Kidney (tissue), 14 donors: ENCODE measurements around the gene C20orf96. TPM values are rescaled to one million over a fixed set of nuclear protein-coding genes. Genes with fewer than 3 reads are reported as not detected.

Experiments
- DNase-seq, 5 donors: peaks; one replicate each; pipeline ENCODE4 v3.0.0-alpha.2; 2013 to 2020
- FAIRE-seq: peaks from 2 replicates; lab custom pipeline; 2012; peaks lifted over from hg19 to GRCh38; lab: Jason Lieb, UNC
- H3K27ac ChIP-seq, 2 donors: one replicate each; pipeline ENCODE4 v1.7.0; 2013; ENCODE audit warnings: low read depth in 2 of 2, low read length in 2 of 2, inconsistent platforms in 1 of 2
- H3K27me3 ChIP-seq: one replicate; pipeline ENCODE4 v1.7.1; 2013; ENCODE audit warnings: low read length, inconsistent platforms; ENCODE audit not compliant: control insufficient read depth, insufficient read depth
- H3K36me3 ChIP-seq, 3 donors: one replicate each; pipeline versions ENCODE4 v1.7.0 to v1.7.1; 2013; ENCODE audit warnings: low read length in 3 of 3, control low read depth in 1 of 3, inconsistent platforms in 1 of 3; ENCODE audit not compliant: insufficient read depth in 3 of 3, control insufficient read depth in 2 of 3
- H3K4me1 ChIP-seq, 3 donors: one replicate each; pipeline versions ENCODE4 v1.7.0 to v1.7.1; 2013; ENCODE audit warnings: low read length in 3 of 3, inconsistent platforms in 1 of 3, low read depth in 1 of 3; ENCODE audit not compliant: control insufficient read depth in 2 of 3, insufficient read depth in 2 of 3
- H3K4me3 ChIP-seq, 3 donors: one replicate each; pipeline versions ENCODE4 v1.7.0 to v1.8.1; 2013; ENCODE audit warnings: low read length in 3 of 3, control low read depth in 1 of 3, inconsistent platforms in 1 of 3
- H3K9ac ChIP-seq, 3 donors: one replicate each; pipeline versions ENCODE4 v1.7.0 to v1.7.1; 2013; ENCODE audit warnings: low read length in 3 of 3, control low read depth in 1 of 3, inconsistent platforms in 1 of 3
- H3K9me3 ChIP-seq, 3 donors: one replicate each; pipeline versions ENCODE4 v1.7.0 to v1.7.1; 2013; ENCODE audit warnings: low read length in 3 of 3, control low read depth in 1 of 3, inconsistent platforms in 1 of 3; ENCODE audit not compliant: control insufficient read depth in 2 of 3, insufficient read depth in 1 of 3
- intact Hi-C: fragments of 100-400 bp; cut with DNase I; formaldehyde crosslinking; loops from one replicate; pipeline ENCODE4 v1.11.1; 2022
- polyA plus RNA-seq: library from polyadenylated mRNA; stranded (reverse); fragments of 350-450 nt; fragmentation: Illumina TruSeq; extraction: RNeasy Lipid Tissue Mini Kit (QIAGEN cat#74804); gene quantifications from one replicate; pipeline ENCODE4 v1.2.3, GENCODE V29; 2014; ENCODE audit warnings: low read depth, low replicate concordance; ENCODE audit not compliant: insufficient read depth
- total RNA-seq: library from RNA; stranded (reverse); fragmentation: NEBNext Ultra II Directional; extraction: Animal tissue kit (Norgen Biotek cat#: 25700); gene quantifications from one replicate; pipeline ENCODE4 v1.2.1, GENCODE V29; 2021
- TF ChIP-seq, protein P1 (sequence below): IDR thresholded peaks from 3 replicates; pipeline ENCODE4 v1.5.1; 2012; ENCODE audit warnings: mild to moderate bottlenecking, moderate library complexity, borderline replicate concordance; ENCODE audit not compliant: insufficient read depth; ENCODE audit errors: extremely low read depth
- donor health status: control.
- donor health status: control.
- donor health status: control.
- donor health status: control.
- donor health status: control.
- donor health status: DM: yes; HTN: yes; CAD: no.
- donor health status: Normal renal cell carcinoma (clear cell type).

The C20orf96 gene
- total and polyA plus RNA-seq, 2 donors from 2014 or later = 9.4 to 12.5 TPM

DNA sequence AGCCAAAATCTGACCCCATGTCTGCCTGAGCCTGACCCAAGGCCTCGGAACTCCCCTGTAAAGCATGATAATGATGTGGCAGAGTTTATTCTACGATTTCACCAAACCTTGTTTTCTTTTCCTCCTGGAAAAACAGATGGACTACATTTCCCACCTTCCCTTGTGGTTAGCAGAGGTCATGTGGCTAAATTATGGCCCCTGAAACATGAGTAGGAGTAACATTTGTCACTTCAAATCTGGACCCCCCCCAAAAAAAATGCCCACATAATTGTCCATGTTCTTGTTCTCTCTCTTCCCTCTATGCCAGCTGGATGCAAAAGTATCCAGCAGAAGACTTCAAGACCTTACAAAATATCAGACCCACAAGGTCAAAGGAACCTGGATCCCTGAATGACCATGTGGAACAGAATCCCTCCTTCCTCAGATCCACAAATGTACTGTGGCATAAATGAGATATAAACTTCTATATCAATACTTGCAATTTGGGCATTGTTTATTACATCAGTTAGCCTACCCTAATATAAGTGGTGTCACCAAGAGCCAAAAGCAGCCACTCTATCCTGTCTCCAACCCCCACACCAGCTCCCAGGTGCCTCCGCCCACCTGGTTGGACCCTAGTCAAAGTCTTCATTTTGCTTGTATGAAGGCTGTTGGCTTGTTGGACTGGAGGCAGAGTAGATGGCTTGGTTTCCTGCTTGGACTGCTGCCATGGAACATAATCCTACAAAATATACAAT, 1.4 kb downstream of the C20orf96 start:
- TF ChIP-seq, protein P1, sequence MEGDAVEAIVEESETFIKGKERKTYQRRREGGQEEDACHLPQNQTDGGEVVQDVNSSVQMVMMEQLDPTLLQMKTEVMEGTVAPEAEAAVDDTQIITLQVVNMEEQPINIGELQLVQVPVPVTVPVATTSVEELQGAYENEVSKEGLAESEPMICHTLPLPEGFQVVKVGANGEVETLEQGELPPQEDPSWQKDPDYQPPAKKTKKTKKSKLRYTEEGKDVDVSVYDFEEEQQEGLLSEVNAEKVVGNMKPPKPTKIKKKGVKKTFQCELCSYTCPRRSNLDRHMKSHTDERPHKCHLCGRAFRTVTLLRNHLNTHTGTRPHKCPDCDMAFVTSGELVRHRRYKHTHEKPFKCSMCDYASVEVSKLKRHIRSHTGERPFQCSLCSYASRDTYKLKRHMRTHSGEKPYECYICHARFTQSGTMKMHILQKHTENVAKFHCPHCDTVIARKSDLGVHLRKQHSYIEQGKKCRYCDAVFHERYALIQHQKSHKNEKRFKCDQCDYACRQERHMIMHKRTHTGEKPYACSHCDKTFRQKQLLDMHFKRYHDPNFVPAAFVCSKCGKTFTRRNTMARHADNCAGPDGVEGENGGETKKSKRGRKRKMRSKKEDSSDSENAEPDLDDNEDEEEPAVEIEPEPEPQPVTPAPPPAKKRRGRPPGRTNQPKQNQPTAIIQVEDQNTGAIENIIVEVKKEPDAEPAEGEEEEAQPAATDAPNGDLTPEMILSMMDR = no peak
- no peak overlapping the region for H3K27ac ChIP-seq
- DNase-seq = no peak
- intact Hi-C loops = no loop called here
- H3K4me3 ChIP-seq = peak overlapping the region; percentile 84 to 96 (median 93)
- H3K27me3 ChIP-seq = no peaks in the 10 kb centered on the region
- peak overlapping the region in 1 of 3 donors; percentile 88 for H3K9ac ChIP-seq
- no peaks in the 10 kb centered on the region for H3K36me3 ChIP-seq
- H3K4me1 ChIP-seq = peaks cover 0 to 11% (median 9%) of the 10 kb centered on the region in 3 donors
- H3K9me3 ChIP-seq = no peaks in the 10 kb centered on the region
- no peak for FAIRE-seq

DNA sequence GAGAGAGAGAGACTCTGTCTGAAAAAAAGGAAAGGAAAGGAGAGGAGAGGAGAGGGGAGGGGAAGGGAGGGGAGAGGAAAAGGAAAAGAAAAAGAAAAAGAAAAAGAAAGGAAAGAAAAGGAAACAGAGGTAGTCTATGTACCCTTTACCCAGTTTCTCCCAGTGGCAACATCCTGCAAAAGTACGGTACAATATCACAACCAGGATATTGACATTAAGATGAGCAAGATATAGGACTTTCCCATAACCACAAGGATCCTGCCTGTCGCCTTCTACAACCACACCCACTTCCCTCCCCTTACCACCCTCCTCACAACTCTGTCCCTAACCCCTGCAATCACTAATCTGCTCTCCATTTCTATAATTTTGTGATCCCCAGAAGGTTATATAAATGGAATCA, 4.0 kb downstream of the C20orf96 start:
- TF ChIP-seq, protein P1 = no peak
- H3K4me3 ChIP-seq = no peak overlapping the region
- DNase-seq (no peak), FAIRE-seq (no peak)
- peaks cover 0 to 11% (median 4%) of the 10 kb centered on the region in 3 donors for H3K4me1 ChIP-seq
- H3K9me3 ChIP-seq = no peaks in the 10 kb centered on the region
- no peak overlapping the region for H3K9ac ChIP-seq
- peaks cover 0 to 4% (median 3%) of the 10 kb centered on the region in 3 donors for H3K36me3 ChIP-seq
- no peaks in the 10 kb centered on the region for H3K27me3 ChIP-seq
- intact Hi-C loops = no loop called here
- H3K27ac ChIP-seq = no peak overlapping the region

DNA sequence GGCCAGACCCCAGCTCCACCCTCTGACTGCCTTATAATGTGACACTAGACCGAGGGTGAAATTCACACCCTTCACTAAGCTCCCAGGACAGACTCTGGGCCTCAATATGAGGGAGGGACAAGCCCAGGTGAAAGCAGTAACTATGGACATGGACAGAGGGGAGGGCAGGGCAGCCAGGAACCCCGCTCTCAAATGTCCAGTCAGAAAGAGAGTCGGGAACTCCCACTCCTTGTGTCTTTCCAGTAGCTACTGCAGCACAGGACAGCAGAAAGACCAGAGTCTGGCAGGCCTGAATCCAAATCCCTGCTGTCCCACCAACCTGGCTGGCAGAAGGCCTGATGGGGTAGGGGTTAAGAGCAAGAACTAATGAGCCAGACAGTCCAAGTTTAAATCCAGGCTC, 6.4 kb downstream of the C20orf96 start:
- no peak overlapping the region for H3K9ac ChIP-seq
- H3K9me3 ChIP-seq = no peaks in the 10 kb centered on the region
- TF ChIP-seq, protein P1 = no peak
- DNase-seq = peak in 3 of 5 donors; percentile 47 to 64 (median 60)
- H3K4me1 ChIP-seq = no peaks in the 10 kb centered on the region
- H3K27ac ChIP-seq = no peak overlapping the region
- peaks cover 0 to 5% (median 5%) of the 10 kb centered on the region in 3 donors for H3K36me3 ChIP-seq
- H3K4me3 ChIP-seq = no peak overlapping the region
- H3K27me3 ChIP-seq = no peaks in the 10 kb centered on the region
- intact Hi-C loops = no loop called here
- FAIRE-seq = no peak
